HuH-7 (cell line): ENCODE data around the gene PAPPA2.

Experiments used
- DNase-seq: peaks from one replicate; pipeline ENCODE4 v3.0.0; 2011; ENCODE audit warnings: low spot score

The PAPPA2 gene

DNA sequence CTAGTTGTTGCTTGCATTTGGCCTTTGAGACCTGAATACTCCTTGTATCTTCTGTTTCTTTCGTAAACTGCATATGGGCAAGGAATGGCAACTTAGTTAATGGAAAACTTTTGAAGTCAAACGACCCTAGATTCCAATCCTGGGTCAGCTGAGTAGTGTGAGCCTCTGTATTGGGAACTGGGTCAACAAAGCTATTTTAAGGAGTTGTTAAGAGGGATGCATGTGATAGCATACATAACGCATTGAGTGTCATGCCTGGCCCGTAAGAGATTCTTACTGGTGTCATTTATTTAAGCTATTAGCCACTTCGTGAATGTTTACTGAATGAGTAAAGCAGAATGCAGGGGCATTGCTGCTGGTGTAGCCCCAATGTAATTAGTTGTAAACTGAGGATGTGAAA lies 340.1 kb downstream of the PAPPA2 start:
- no peak for DNase-seq

DNA sequence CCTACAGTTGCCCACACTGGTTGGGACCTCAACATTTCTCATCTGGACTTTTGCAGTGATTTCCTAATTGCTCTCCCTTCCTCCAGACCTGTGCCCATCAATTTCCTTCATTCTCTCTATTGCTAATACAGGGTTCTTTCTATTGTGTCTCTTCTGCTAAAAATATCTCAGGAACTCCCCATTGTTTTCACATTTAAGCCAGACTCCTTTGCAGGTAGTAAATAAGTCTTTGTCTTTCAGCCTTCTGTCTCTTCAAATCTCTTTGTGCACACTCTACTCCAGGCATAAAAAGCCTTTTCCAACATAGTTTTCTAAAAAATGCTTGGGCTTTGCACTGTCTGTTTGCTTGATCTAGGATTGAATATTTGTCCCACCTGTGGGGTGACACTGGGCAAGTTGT lies 340.6 kb downstream of the PAPPA2 start:
- DNase-seq = no peak

DNA sequence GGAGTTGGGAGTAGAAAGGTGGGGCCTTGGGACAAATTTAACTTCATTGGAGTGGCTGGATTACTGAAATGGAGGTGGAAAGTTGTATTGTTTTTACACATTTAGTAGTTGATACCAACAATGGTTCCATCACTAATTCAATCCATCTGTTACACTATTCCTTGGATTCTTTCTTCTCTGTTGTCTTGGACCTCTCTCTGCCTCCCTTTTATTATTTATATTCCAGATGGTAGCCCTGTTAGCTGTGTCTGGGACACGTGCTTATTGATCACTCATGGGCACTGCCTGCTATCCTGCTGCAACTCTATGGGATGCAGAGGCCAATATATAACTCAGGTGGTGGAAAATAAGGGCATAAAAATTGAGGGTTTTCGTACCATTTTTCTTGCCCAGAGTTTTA lies 346.3 kb downstream of the PAPPA2 start:
- no peak for DNase-seq

DNA sequence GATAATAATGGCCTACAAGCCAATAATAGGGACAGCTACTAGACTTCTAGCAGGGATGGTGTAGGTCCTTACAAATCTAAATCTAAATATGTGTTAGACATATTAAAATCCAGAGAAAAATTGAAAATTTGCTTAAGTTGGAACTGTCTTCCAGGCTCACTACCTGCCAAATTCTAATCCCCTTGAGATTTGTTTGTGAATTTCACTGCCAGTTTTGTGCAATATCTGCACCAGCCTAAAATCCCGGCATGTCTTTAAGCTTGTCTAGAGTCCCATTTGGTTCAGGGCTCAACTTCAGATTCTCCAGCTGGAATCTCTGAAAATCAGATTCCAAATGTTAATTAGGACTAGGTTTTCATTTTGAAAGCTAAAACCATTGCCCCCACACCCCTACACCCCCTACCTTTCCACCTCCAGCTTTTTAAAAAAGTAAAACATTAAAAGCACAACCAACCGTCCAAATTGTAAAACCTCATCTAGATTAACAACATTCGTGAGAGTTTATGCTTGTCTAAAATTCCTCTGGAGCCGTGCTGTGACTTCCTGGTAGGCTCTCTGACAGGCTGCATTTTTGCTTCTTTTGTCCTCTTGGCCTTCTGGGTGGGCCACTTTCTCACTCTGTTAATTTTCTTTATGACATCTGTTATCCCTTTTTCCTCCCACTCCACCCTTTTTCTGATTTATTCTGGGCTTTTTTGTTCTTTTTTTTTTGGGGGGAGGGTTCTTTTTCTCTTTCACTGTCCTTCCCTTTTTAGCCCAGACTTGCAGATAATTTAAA lies 348.7 kb downstream of the PAPPA2 start:
- DNase-seq = no peak

DNA sequence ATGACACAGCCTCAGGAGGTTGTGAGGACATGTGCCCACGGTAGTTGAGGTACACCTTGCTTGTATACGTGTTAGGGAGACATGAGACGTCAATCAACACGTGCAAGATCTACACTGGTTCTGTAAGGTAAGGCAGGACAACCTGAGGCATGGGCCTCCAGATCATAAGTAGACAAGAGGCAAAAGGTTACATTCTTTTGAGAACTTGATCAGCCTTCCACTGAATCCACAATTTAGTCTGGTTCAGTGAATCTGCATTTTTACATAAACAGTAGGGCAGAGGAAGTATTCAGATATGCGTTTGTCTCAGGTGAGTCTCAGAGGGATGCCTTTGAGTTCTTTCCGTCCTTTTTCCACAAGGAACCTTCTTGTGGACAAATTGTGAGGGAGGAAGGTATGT lies 352.6 kb downstream of the PAPPA2 start:
- DNase-seq = no peak

DNA sequence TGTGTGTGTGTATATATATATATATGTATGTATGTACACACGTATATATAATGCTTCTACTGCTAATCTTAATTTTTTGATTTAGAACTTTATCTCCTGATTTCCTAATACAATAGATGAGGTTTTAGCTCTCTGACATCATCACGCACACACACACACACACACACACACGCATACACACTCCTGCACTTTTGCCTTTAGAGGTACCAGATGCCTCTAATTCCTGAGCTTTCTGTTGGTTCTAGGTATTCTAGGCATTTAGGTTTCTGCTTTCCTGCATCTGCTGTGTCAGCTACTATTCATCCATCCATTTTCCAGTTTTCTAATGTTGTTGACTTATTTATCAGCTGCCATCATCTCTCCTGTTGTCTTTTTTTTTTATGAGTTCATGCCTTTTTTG lies 353.3 kb downstream of the PAPPA2 start:
- no peak for DNase-seq

DNA sequence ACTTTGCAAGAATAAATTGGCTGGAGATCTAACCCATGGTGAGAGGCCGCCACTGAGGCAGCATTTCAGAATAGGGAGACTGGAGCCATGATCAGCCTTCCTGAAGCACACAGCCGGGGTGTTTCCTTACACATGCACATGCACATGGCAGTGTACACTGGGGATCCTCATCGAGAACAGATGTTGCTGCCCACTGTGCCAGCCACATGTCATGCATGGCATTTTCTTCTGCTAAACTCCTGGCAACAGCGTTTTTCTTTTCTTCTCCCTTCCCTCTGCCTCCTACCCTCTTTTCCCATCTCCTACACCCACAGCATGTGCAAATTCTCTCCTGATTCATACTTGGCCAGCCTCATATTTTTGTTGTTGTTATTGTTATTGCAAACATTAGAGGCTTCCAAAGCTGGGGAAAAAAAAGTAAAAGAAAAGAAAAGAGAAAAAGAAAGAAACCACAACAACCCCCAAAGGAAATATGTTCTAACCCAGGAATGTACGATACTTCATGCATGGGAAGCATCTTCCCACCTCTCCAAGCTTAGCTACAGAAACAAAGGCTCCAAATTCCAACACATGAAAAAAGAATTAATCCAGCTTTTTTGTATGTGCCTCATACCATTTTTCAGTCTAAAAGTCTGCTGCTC lies 357.5 kb downstream of the PAPPA2 start:
- DNase-seq = no peak

DNA sequence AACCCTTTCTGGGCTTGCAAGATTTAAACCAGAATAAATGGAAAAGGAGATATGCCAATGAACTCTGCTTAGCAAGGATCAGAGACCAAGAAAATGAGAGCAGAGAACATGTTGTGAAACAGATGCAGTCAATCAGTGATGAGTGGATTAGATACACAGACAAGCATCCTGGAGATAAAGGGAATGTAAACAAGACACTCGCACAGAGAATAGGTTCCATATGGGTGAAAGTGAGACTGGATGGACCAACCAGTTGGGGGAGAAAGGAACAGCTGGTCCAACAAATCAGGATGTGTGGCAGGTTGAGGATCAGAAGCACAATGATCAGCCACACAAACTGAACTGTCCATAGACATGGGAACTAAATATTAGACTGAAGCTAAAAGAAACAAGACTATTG lies 363.3 kb downstream of the PAPPA2 start:
- DNase-seq = no peak

DNA sequence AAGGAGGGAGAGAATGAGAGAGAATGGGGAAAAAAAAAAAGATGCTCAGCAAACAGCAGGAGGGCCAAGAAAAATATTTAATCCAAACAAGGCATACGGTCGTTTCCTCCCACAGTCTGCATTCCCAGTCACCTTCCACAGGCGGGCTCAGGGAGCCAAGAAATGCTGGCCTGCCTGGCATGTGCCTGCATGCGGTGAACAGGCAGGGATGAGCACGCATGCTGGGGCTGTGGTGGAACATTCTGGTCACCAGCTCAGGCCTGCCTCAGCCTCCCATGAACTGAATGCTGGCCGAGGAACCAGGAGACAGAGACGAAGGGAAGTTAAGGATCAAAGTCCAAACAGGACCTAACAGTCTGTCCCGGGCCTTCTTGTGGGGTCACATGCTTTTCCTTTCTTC lies 366.3 kb downstream of the PAPPA2 start:
- no peak for DNase-seq

DNA sequence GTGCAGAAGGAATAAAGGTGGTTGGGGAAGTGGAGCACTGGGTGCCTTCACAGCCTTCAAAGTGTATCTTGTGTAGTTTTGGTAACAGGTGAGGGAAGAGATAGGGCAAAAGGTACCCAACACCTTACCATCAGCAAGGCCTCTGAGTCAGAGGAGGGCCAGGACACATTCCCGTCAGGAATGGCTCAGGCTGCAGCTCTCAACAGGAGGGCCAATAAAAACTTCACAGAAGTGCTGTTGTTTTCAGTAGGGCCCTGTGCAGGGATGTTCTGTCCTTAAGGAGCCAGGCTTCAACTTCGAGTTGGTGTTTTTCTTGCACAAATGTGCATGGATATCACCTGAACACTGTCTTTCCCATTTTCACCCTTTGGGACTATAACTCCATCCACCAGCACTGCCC lies 368.2 kb downstream of the PAPPA2 start:
- no peak for DNase-seq

DNA sequence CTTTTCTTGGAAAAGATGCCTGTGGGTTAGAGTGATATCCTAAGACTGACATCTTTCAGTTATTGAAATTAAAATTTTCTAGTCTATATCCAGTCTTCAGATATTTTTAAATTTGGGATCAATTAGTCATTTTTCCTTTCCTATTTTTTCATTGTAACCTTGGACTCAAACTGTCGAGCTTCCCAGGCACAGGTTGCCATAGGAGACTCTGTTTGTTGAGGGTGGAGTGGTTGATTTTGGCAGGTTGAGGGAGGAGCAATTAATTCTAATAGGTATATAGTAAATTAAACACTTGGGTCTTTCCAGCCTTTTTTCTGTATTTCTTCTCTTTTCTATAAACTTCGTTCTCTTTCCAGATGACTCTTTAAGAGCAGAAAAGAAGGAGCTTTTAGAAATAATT lies 374.7 kb downstream of the PAPPA2 start:
- no peak for DNase-seq

DNA sequence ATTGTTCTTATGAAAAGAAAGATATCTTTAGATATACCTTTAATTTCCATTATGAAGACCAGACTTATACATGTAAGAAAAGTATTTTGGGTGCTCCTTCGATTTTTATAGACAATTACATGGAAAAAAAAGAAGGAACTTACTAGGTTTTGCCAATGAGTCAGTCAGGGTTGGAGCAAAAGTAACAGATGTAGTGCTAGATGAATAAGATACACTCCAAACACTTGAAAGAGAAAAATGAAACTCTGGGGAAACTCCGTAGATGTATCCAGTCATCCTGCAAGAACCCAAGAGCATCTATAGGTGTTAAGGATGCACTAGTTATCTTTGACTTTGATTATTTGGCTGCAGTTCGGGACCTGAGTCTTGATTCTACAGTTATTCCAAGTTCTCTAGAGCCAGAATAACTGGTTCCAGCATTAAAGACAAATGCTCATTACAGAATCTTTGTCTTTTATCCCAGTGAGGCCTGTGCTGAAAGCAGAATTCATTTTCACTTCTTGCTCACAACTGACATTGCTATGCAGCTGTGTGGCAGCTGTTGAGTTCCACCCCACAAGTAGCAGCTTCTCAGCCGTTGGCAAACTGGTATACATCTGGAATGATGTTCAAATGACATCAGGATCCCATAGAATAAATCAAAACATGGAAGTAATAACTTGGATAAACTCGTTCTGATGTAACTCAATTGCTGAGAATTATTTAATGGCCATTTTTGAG lies 375.5 kb downstream of the PAPPA2 start:
- DNase-seq = no peak

DNA sequence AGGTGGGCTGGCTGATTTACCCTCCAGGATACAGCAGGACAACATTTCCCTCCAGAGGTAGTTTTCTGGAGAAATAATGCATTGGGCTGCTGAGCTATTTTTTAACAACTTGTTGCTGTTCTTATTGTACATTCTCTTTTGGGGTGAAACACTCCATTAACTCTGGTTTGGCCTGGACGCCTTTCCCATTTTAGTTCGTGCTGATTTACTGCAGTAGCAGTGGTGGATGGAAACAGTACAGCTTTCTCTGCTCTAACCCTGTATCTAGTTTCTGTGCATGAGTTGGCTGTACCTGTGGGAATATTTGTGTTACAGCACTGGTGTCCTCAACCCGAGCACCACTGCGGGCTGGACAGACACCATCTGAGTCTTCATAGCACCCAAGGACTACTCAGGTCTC lies 376.2 kb downstream of the PAPPA2 start:
- no peak for DNase-seq

DNA sequence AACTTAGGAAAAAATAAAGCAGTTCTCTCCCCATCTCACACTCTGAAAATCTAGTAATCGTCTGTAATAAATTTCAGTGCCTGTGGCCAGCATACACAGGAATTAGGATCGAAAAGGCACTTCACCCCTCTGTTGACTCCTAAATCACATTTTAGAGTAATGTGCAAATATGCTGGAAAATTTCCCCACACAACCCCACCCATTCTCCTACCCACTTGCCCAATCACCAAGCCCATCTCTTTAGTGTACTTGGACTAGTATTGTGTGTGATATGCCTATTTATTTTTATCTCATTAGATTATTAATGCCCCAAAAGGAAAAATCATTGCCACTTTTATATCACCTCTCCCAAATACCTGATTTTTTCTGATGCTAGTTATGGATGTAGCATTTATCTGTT lies 378.3 kb downstream of the PAPPA2 start:
- DNase-seq = no peak

DNA sequence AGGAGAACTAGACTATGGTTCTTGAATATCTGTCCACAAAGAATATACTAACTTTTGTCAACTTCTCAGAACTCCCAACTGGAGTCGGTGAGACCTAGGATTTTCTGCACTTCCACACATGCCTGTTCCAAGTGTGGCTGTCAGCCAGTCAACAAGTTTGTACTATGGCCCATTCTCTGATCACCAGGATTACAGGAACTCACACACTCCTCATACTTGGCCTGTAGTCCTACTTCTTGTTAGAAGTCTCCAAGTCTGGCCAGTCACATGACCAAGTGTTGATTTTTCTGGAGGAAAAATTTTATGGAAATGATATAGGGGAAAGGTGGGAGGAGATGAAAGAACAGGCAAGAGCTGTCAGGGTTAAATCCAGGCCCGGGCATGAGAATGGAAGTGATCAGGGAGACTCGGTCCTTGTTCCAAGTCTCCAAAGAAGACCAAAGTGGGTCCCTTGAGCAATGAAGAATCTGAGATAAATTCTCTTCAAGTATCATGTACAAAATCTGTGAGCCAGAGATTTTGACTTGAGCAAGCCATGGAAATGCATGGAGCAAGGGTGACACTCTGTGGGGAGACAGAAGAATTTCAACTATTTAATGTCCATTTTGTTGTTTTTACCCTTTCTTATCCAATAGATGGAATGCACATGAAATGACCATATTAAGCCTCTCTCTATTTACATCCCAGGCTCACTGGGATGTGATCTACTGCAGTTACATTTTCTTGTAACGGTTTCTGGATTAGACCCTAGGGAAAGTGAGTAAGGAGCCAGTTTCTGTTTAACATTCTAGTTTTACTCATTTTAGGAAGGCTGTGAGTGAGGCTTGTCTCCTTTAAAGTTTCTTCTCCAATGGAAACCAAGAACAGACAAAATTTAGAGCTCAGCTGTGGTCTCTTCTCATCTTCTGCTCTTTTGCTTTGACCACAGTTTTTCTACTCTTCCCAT lies 380.6 kb downstream of the PAPPA2 start:
- no peak for DNase-seq

DNA sequence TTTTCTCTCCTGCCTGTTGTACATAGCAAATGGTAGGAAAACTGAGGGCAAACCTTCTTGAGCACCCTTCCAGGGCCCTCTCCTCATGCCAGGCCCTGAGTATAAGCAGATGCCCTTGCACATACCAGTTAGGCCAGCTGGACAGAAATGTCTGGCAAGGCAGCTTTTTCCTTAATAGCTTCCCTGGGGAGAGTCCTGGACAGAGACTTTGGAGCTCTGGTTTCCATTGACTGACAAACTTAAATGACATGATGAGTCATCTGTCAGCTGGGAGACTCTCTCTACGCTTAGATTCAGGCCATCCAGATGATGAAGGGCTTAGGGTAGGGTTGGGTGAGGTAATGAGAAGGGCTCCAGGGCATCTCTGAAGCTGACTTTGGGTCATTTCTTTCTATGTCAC lies 384.1 kb downstream of the PAPPA2 start:
- DNase-seq = no peak

DNA sequence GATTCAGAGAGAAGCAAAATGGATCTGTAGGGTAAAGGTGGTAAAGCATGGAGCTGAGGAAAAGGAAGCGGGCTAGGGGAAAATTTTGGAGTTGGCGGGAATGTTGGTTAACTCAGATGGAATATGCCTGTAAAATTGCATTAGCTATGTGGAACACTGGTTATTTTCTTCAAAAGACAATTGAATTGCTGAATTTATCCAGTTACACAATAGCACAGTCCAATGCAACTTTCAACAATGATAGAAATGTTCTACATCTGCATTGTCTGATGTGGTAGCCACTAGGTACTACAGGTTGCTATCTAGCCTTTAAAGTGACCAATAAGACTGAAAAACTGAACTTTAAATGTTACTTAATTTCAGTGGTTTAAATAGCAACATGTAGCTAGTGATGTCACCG lies 386.3 kb downstream of the PAPPA2 start:
- no peak for DNase-seq

DNA sequence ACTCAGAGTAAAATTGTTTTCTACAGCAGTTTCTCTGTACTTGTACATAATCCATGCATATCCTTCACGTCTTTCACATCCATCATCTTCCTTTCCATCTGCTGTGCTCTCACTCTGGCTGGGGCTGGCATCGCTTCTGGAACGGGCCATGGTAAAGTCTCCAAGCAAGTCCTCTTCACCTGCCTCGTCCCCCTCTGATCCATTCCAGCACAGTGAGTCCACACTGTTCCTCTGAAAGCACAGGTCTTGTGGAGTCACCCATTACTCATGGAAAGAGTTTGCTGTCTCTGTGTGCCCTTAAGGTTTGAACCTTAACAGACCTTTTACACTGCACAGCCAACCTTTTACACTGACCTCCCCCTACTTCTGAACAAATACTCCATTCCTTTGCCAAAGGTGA lies 387.9 kb downstream of the PAPPA2 start:
- no peak for DNase-seq

DNA sequence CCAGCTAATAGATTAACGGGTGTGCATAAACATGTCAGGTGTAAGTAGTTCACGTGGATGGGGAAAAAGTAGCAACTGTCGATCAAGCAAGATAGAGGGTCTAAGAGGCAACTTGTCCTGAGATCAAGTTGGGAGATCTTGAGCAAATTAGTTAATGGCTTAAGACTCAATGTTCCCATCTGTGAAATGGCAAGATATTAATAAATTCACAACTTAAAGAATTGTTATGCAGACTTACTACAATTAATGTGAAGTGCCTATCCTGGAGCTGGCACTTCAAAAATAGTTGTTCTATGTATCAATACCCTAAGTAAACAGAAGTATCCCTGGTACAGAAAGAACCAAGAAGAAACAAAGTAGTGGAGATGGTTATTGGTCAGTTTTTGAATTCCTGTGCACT lies 389.1 kb downstream of the PAPPA2 start:
- DNase-seq = no peak

DNA sequence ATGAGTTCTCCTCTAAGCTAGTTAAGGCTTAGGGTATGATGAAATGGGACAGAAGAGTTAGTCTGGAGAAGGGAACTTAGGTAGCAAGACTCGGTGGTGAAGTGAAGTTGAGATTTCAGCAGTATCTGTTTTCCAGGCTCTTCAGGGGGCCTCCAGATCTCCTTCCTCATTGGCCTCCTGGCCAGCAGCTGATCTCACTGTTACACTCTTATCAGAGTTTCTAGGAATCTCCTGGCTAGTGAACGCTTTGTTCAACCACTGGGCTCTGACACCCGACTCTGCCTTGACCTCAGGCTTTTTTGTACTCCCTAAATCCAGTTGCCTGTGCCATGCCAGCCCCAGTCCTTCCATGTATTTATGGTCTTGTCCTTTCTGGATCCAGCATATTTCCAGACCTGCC lies 390.5 kb downstream of the PAPPA2 start:
- DNase-seq = no peak

DNA sequence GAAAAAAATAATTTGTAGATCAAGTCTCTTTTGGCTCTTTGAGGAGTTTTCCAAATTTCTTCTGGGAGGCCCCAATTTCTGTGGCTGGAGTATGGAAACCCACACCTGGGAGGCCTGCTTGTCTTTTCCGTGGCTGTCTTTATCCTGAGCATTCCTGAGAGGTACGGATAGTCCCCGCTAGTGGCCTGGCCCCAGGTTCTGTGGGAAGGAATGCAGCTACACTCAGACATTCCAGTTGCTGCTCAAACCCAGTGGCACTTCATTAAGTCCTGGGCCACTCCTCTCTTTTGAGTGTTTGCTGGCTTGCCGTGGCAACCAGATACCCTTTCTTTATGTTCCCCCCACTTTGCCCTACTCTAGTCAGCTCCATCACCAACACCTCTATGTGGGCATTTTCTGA lies 391.1 kb downstream of the PAPPA2 start:
- no peak for DNase-seq
